HEK293 (cell line): ENCODE results near the gene DMD.

Source experiments
- CTCF ChIA-PET: fragments of 350-600 bp; formaldehyde crosslinking; extraction: SDS; loops from one replicate; lab custom pipeline; 2021; ENCODE audit warnings: antibody characterized with exemption; lab: Yijun Ruan, JAX
- POLR2A ChIA-PET: fragments of 300-600 bp; formaldehyde crosslinking; extraction: SDS; loops from one replicate; lab custom pipeline; 2020; ENCODE audit warnings: antibody characterized with exemption, inconsistent platforms; lab: Yijun Ruan, JAX
- H3K27ac ChIP-seq: fragments of 200-500 bp; sonication (Bioruptor generic); 2 replicates; pipeline ENCODE4 v1.5.1; 2014; ENCODE audit warnings: low read depth, low read length, control low read depth, inconsistent platforms; ENCODE audit errors: extremely low read depth
- H3K36me3 ChIP-seq, 2 experiments: fragments of 200-500 bp in 1 of 2; sonication (Bioruptor generic) in 1 of 2; 1 replicate in 1 of 2; 2 replicates in 1 of 2; pipeline ENCODE4 v1.5.1; 2014 to 2017; ENCODE audit warnings: inconsistent platforms in 2 of 2, low read length in 2 of 2; ENCODE audit not compliant: control insufficient read depth in 2 of 2, insufficient read depth in 1 of 2
- H3K4me1 ChIP-seq: fragments of 200-500 bp; sonication (Bioruptor generic); 2 replicates; pipeline ENCODE4 v1.5.1; 2014; ENCODE audit warnings: mild to moderate bottlenecking, low read length, inconsistent platforms; ENCODE audit not compliant: control insufficient read depth, insufficient read depth
- H3K4me3 ChIP-seq: 2 replicates; pipeline ENCODE4 v1.5.1; 2011; ENCODE audit warnings: low read depth, mild to moderate bottlenecking, control low read depth, low read length, moderate library complexity
- H3K9me3 ChIP-seq: fragments of 200-500 bp; sonication (Bioruptor generic); 2 replicates; pipeline ENCODE4 v1.5.1; 2014; ENCODE audit warnings: low read depth, low read length, inconsistent platforms; ENCODE audit not compliant: control insufficient read depth, insufficient read depth
- KLF17 ChIP-seq: fragments of 450-650 bp; formaldehyde crosslinking; IDR thresholded peaks from 2 replicates; pipeline ENCODE4 v1.5.1; 2016; ENCODE audit warnings: missing biosample characterization, missing genetic modification characterization
- SP7 ChIP-seq: fragments of 450-650 bp; formaldehyde crosslinking; IDR thresholded peaks from 2 replicates; pipeline ENCODE4 v1.5.1; 2016; ENCODE audit warnings: missing biosample characterization, missing genetic modification characterization
- WT1 ChIP-seq: fragments of 450-650 bp; formaldehyde crosslinking; IDR thresholded peaks from 2 replicates; pipeline ENCODE4 v1.5.1; 2016; ENCODE audit warnings: missing biosample characterization, missing genetic modification characterization
- ZBTB20 ChIP-seq: fragments of 450-650 bp; formaldehyde crosslinking; IDR thresholded peaks from 2 replicates; pipeline ENCODE4 v1.5.1; 2016; ENCODE audit warnings: missing biosample characterization, missing genetic modification characterization
- ZBTB21 ChIP-seq: fragments of 450-650 bp; formaldehyde crosslinking; IDR thresholded peaks from 2 replicates; pipeline ENCODE4 v1.5.1; 2017; ENCODE audit warnings: missing biosample characterization, missing genetic modification characterization
- ZIC2 ChIP-seq: fragments of 450-650 bp; formaldehyde crosslinking; IDR thresholded peaks from 2 replicates; pipeline ENCODE4 v1.5.1; 2016; ENCODE audit warnings: missing biosample characterization, missing genetic modification characterization
- ZNF132 ChIP-seq: fragments of 450-650 bp; formaldehyde crosslinking; IDR thresholded peaks from 2 replicates; pipeline ENCODE4 v1.5.1; 2017; ENCODE audit warnings: missing biosample characterization, missing genetic modification characterization, borderline replicate concordance
- ZNF19 ChIP-seq: fragments of 450-650 bp; formaldehyde crosslinking; IDR thresholded peaks from 2 replicates; pipeline ENCODE4; 2016; ENCODE audit warnings: missing biosample characterization, missing genetic modification characterization, low read depth
- ZNF202 ChIP-seq: fragments of 450-650 bp; formaldehyde crosslinking; IDR thresholded peaks from 2 replicates; pipeline ENCODE4 v1.5.1; 2016; ENCODE audit warnings: missing biosample characterization, missing genetic modification characterization, borderline replicate concordance
- ZNF211 ChIP-seq: fragments of 450-650 bp; formaldehyde crosslinking; IDR thresholded peaks from 2 replicates; pipeline ENCODE4 v1.5.1; 2016; ENCODE audit warnings: low read depth, missing biosample characterization, missing genetic modification characterization
- ZNF23 ChIP-seq: fragments of 450-650 bp; formaldehyde crosslinking; IDR thresholded peaks from 2 replicates; pipeline ENCODE4 v1.5.1; 2016; ENCODE audit warnings: missing biosample characterization, missing genetic modification characterization, borderline replicate concordance
- ZNF292 ChIP-seq: fragments of 450-650 bp; formaldehyde crosslinking; IDR thresholded peaks from 2 replicates; pipeline ENCODE4 v1.5.1; 2016; ENCODE audit warnings: low read depth, missing biosample characterization, missing genetic modification characterization, borderline replicate concordance
- ZNF302 ChIP-seq: fragments of 450-650 bp; formaldehyde crosslinking; IDR thresholded peaks from 2 replicates; pipeline ENCODE4 v1.5.1; 2016; ENCODE audit warnings: missing biosample characterization, missing genetic modification characterization, low read depth
- ZNF350 ChIP-seq: fragments of 450-650 bp; formaldehyde crosslinking; IDR thresholded peaks from 2 replicates; pipeline ENCODE4 v1.5.0; 2017; ENCODE audit warnings: missing biosample characterization, mild to moderate bottlenecking, missing genetic modification characterization
- ZNF394 ChIP-seq: fragments of 450-650 bp; formaldehyde crosslinking; IDR thresholded peaks from 2 replicates; pipeline ENCODE4 v1.5.1; 2016; ENCODE audit warnings: missing biosample characterization, missing genetic modification characterization, mild to moderate bottlenecking, moderate library complexity, borderline replicate concordance
- ZNF513 ChIP-seq: fragments of 450-650 bp; IDR thresholded peaks from 2 replicates; pipeline ENCODE4 v1.5.1; 2018; ENCODE audit warnings: missing biosample characterization, missing genetic modification characterization
- ZNF529 ChIP-seq: fragments of 450-650 bp; formaldehyde crosslinking; IDR thresholded peaks from 2 replicates; pipeline ENCODE4 v1.5.1; 2017; ENCODE audit warnings: missing genetic modification characterization, missing biosample characterization; ENCODE audit not compliant: insufficient replicate concordance
- ZNF639 ChIP-seq: fragments of 450-650 bp; formaldehyde crosslinking; IDR thresholded peaks from 2 replicates; pipeline ENCODE4 v1.5.1; 2016; ENCODE audit warnings: missing biosample characterization, missing genetic modification characterization
- ZNF670 ChIP-seq: fragments of 450-650 bp; formaldehyde crosslinking; IDR thresholded peaks from 2 replicates; pipeline ENCODE4 v1.5.1; 2016; ENCODE audit warnings: missing biosample characterization, missing genetic modification characterization, low read depth
- ZNF777 ChIP-seq: fragments of 450-650 bp; formaldehyde crosslinking; IDR thresholded peaks from 2 replicates; pipeline ENCODE4 v1.5.1; 2017; ENCODE audit warnings: missing biosample characterization, missing genetic modification characterization, borderline replicate concordance
- ZNF785 ChIP-seq: fragments of 450-650 bp; formaldehyde crosslinking; IDR thresholded peaks from 2 replicates; pipeline ENCODE4 v1.5.1; 2016; ENCODE audit warnings: missing biosample characterization, missing genetic modification characterization
- ZSCAN16 ChIP-seq: fragments of 450-650 bp; formaldehyde crosslinking; IDR thresholded peaks from 2 replicates; pipeline ENCODE4 v1.5.1; 2016; ENCODE audit warnings: missing biosample characterization, missing genetic modification characterization
- ZSCAN23 ChIP-seq: fragments of 450-650 bp; formaldehyde crosslinking; IDR thresholded peaks from 2 replicates; pipeline ENCODE4 v1.5.1; 2016; ENCODE audit warnings: missing biosample characterization, missing genetic modification characterization

Gene DMD

GRCh38 chrX:31931225-31931624 is 1280.1 kb downstream of the DMD start (continued):
- TF ChIP-seq ZNF132 (tag by site-specific recombination) (no peak), ZNF202 (tag by site-specific recombination) (no peak), ZNF513 (tag by site-specific recombination) (no peak), ZNF350 (tag by site-specific recombination) (no peak), ZNF19 (tag by site-specific recombination) (no peak)

- ChIA-PET CTCF (interaction anchor here (0.6 kb wide), 1 partner anchor 138 kb away, joined by 3 read pairs; no protein-coding TSS in a partner anchor), POLR2A (no interaction called here)
- no peak for TF ChIP-seq ZNF394 (tag by site-specific recombination)
- no peak for TF ChIP-seq ZNF785 (tag by site-specific recombination)
- no peak for TF ChIP-seq SP7 (tag by site-specific recombination)
- no peak for TF ChIP-seq ZNF639 (tag by site-specific recombination)
- no peak for TF ChIP-seq WT1
- TF ChIP-seq ZBTB20 (tag by site-specific recombination) = no peak
- no peak for TF ChIP-seq ZNF670 (tag by site-specific recombination)
- TF ChIP-seq ZNF292 = no peak
- no peak for TF ChIP-seq ZNF529 (tag by site-specific recombination)
- no peak for TF ChIP-seq ZNF211 (tag by site-specific recombination)
- TF ChIP-seq ZNF23 (tag by site-specific recombination) = no peak
- no peak for TF ChIP-seq ZIC2 (tag by site-specific recombination)
- TF ChIP-seq ZBTB21 (tag by site-specific recombination) = no peak
- no peak for TF ChIP-seq ZNF302 (tag by site-specific recombination)
- no peak for TF ChIP-seq ZNF777 (tag by site-specific recombination)
- TF ChIP-seq ZSCAN16 = no peak
- TF ChIP-seq ZSCAN23 (tag by site-specific recombination) = no peak
- TF ChIP-seq KLF17 (tag by site-specific recombination) = no peak
Measured at GRCh38 chrX:31929366-31929765, 1282.0 kb downstream of the DMD start.

More at GRCh38 chrX:31929366-31929765, 1282.0 kb downstream of the DMD start:
- H3K9me3 ChIP-seq = no peaks in the 10 kb centered on the region
- H3K27ac ChIP-seq = no peak overlapping the region
- H3K36me3 ChIP-seq = no peaks in the 10 kb centered on the region
- no peaks in the 10 kb centered on the region for H3K4me1 ChIP-seq
- H3K4me3 ChIP-seq = no peak overlapping the region
